Measurements from ENCODE around the gene SPECC1L.

- TF ChIP-seq CTCF (IDR thresholded peaks at IDR 0.05): no peak
- TF ChIP-seq POLR2AphosphoS5 (IDR thresholded peaks at IDR 0.05): no peak
- no peak for TF ChIP-seq POLR2A (IDR thresholded peaks at IDR 0.05)
Measured at GRCh38 chr22:24413736-24414385, 143.2 kb downstream of the SPECC1L start.

Measured in prostate gland (tissue), 2 donors.